GM19463 (cell line): ENCODE results near the gene ATP8B3.

Experiments used
- ATAC-seq: cut with Tn5 transposase; IDR thresholded peaks from one replicate; pipeline ENCODE4 v1.9.1; 2021; ENCODE audit warnings: mild to moderate bottlenecking, moderate library complexity; ENCODE audit not compliant: unreplicated experiment

Gene ATP8B3

GRCh38 chr19:1837222-1837565 is 25.1 kb upstream of the ATP8B3 start:
- ATAC-seq, result no peak

GRCh38 chr19:1836458-1837221 is 24.6 kb upstream of the ATP8B3 start:
- no peak for ATAC-seq

GRCh38 chr19:1833540-1833939 is 21.5 kb upstream of the ATP8B3 start:
- ATAC-seq, result no peak

- no peak for ATAC-seq
These were observed 20.1 kb upstream of the ATP8B3 start for GRCh38 chr19:1832046-1832663.

- no peak for ATAC-seq
These were observed 18.9 kb upstream of the ATP8B3 start for GRCh38 chr19:1830978-1831377.

GRCh38 chr19:1830568-1830967 is 18.5 kb upstream of the ATP8B3 start:
- no peak for ATAC-seq

GRCh38 chr19:1829958-1830357 is 17.9 kb upstream of the ATP8B3 start:
- ATAC-seq, result no peak

- ATAC-seq, result no peak
These were observed 16.5 kb upstream of the ATP8B3 start for GRCh38 chr19:1828279-1829238.

- ATAC-seq, result no peak
These were observed 15.6 kb upstream of the ATP8B3 start for GRCh38 chr19:1827566-1828278.

GRCh38 chr19:1826557-1827521 is 14.8 kb upstream of the ATP8B3 start:
- no peak for ATAC-seq

GRCh38 chr19:1825909-1826556 is 14.0 kb upstream of the ATP8B3 start:
- ATAC-seq, result no peak

GRCh38 chr19:1824252-1824622 is 12.2 kb upstream of the ATP8B3 start:
- ATAC-seq, result no peak

- no peak for ATAC-seq
These were observed 11.6 kb upstream of the ATP8B3 start for GRCh38 chr19:1823539-1824251.

GRCh38 chr19:1823020-1823419 is 10.9 kb upstream of the ATP8B3 start:
- no peak for ATAC-seq

- ATAC-seq, result no peak
These were observed 10.1 kb upstream of the ATP8B3 start for GRCh38 chr19:1822210-1822609.

GRCh38 chr19:1819341-1820255 is 7.5 kb upstream of the ATP8B3 start:
- ATAC-seq, result no peak

GRCh38 chr19:1818549-1819195 is 6.6 kb upstream of the ATP8B3 start:
- no peak for ATAC-seq
